ENCODE data around the gene UBR2.
A peak's percentile ranks its signal among the peaks of the same experiment; 100 is the strongest.
"Not testable (repeated sequence)": the region's sequence is repeated elsewhere in the genome, so short reads cannot be mapped to it uniquely, and the experiment has no call there.

Gene UBR2

GRCh38 chr6:42726026-42726425, 162.2 kb downstream of the UBR2 start:
- Histone ChIP-seq H3K9ac (ENCODE audit: low read length in 2 of 2) (peak overlapping the region; percentile 92 to 94), H3K4me3 (ENCODE audit: low read length in 2 of 2) (peak overlapping the region; percentile 79 to 93), H3K9me3 (ENCODE audit: control insufficient read depth in 2 of 2, low read length in 2 of 2) (no peaks in the 10 kb centered on the region), H3K36me3 (ENCODE audit: control insufficient read depth in 2 of 2, insufficient read depth in 2 of 2, low read length in 2 of 2) (peaks cover 4 to 10% of the 10 kb centered on the region in 2 donors), H3K4me1 (ENCODE audit: control insufficient read depth, insufficient read depth, low read length) (peaks cover 8% of the 10 kb centered on the region), H3K27me3 (ENCODE audit: control insufficient read depth in 1 of 2, insufficient read depth in 2 of 2, low read length in 2 of 2) (no peaks in the 10 kb centered on the region), H3K27ac (ENCODE audit: low read length) (peak overlapping the region; percentile 86)

- Histone ChIP-seq H3K27me3 (ENCODE audit: control insufficient read depth in 1 of 2, insufficient read depth in 2 of 2, low read length in 2 of 2) (no peaks in the 10 kb centered on the region), H3K27ac (ENCODE audit: low read length) (peak overlapping the region; percentile 86), H3K4me1 (ENCODE audit: control insufficient read depth, insufficient read depth, low read length) (peaks cover 8% of the 10 kb centered on the region), H3K4me3 (ENCODE audit: low read length in 2 of 2) (peak overlapping the region; percentile 79 to 93), H3K9ac (ENCODE audit: low read length in 2 of 2) (peak overlapping the region; percentile 92 to 94), H3K9me3 (ENCODE audit: control insufficient read depth in 2 of 2, low read length in 2 of 2) (no peaks in the 10 kb centered on the region), H3K36me3 (ENCODE audit: control insufficient read depth in 2 of 2, insufficient read depth in 2 of 2, low read length in 2 of 2) (peaks cover 4 to 9% of the 10 kb centered on the region in 2 donors)
These were observed 162.8 kb downstream of the UBR2 start for GRCh38 chr6:42726485-42727086.

GRCh38 chr6:42727087-42727611, 163.3 kb downstream of the UBR2 start:
- H3K27ac ChIP-seq (ENCODE audit: low read length) = peak overlapping the region; percentile 86
- H3K27me3 ChIP-seq (ENCODE audit: control insufficient read depth in 1 of 2, insufficient read depth in 2 of 2, low read length in 2 of 2) = no peaks in the 10 kb centered on the region
- peaks cover 2 to 3% of the 10 kb centered on the region in 2 donors for H3K36me3 ChIP-seq (ENCODE audit: control insufficient read depth in 2 of 2, insufficient read depth in 2 of 2, low read length in 2 of 2)
- peak overlapping the region; percentile 79 to 93 for H3K4me3 ChIP-seq (ENCODE audit: low read length in 2 of 2)
- H3K9me3 ChIP-seq (ENCODE audit: control insufficient read depth in 2 of 2, low read length in 2 of 2) = no peaks in the 10 kb centered on the region
- H3K4me1 ChIP-seq (ENCODE audit: control insufficient read depth, insufficient read depth, low read length) = peaks cover 8% of the 10 kb centered on the region
- H3K9ac ChIP-seq (ENCODE audit: low read length in 2 of 2) = peak overlapping the region; percentile 92 to 94

GRCh38 chr6:42727627-42728026, 163.8 kb downstream of the UBR2 start:
- Histone ChIP-seq H3K9me3 (ENCODE audit: control insufficient read depth in 2 of 2, low read length in 2 of 2) (no peaks in the 10 kb centered on the region), H3K4me3 (ENCODE audit: low read length in 2 of 2) (peak overlapping the region; percentile 79 to 93), H3K4me1 (ENCODE audit: control insufficient read depth, insufficient read depth, low read length) (peaks cover 8% of the 10 kb centered on the region), H3K27me3 (ENCODE audit: control insufficient read depth in 1 of 2, insufficient read depth in 2 of 2, low read length in 2 of 2) (no peaks in the 10 kb centered on the region), H3K9ac (ENCODE audit: low read length in 2 of 2) (peak overlapping the region; percentile 92 to 94), H3K27ac (ENCODE audit: low read length) (peak overlapping the region; percentile 86), H3K36me3 (ENCODE audit: control insufficient read depth in 2 of 2, insufficient read depth in 2 of 2, low read length in 2 of 2) (no peaks in the 10 kb centered on the region)

- H3K9me3 ChIP-seq (ENCODE audit: control insufficient read depth in 2 of 2, low read length in 2 of 2) = no peaks in the 10 kb centered on the region
- peaks cover 8% of the 10 kb centered on the region for H3K4me1 ChIP-seq (ENCODE audit: control insufficient read depth, insufficient read depth, low read length)
- H3K9ac ChIP-seq (ENCODE audit: low read length in 2 of 2) = no peak overlapping the region
- no peaks in the 10 kb centered on the region for H3K27me3 ChIP-seq (ENCODE audit: control insufficient read depth in 1 of 2, insufficient read depth in 2 of 2, low read length in 2 of 2)
- no peaks in the 10 kb centered on the region for H3K36me3 ChIP-seq (ENCODE audit: control insufficient read depth in 2 of 2, insufficient read depth in 2 of 2, low read length in 2 of 2)
- H3K4me3 ChIP-seq (ENCODE audit: low read length in 2 of 2) = no peak overlapping the region
- no peak overlapping the region for H3K27ac ChIP-seq (ENCODE audit: low read length)
These were observed 165.9 kb downstream of the UBR2 start for GRCh38 chr6:42729731-42730130.

- H3K9me3 ChIP-seq (ENCODE audit: control insufficient read depth in 2 of 2, low read length in 2 of 2); H3K36me3 ChIP-seq (ENCODE audit: control insufficient read depth in 2 of 2, insufficient read depth in 2 of 2, low read length in 2 of 2); H3K27me3 ChIP-seq (ENCODE audit: control insufficient read depth in 1 of 2, insufficient read depth in 2 of 2, low read length in 2 of 2); H3K27ac ChIP-seq (ENCODE audit: low read length); H3K4me3 ChIP-seq (ENCODE audit: low read length in 2 of 2); H3K9ac ChIP-seq (ENCODE audit: low read length in 2 of 2); H3K4me1 ChIP-seq (ENCODE audit: control insufficient read depth, insufficient read depth, low read length): not testable (repeated sequence)
These were observed 170.1 kb downstream of the UBR2 start for GRCh38 chr6:42733867-42734481.

GRCh38 chr6:42735976-42736375, 172.1 kb downstream of the UBR2 start:
- no peak overlapping the region for H3K4me3 ChIP-seq (ENCODE audit: low read length in 2 of 2)
- H3K36me3 ChIP-seq (ENCODE audit: control insufficient read depth in 2 of 2, insufficient read depth in 2 of 2, low read length in 2 of 2) = no peaks in the 10 kb centered on the region
- H3K4me1 ChIP-seq (ENCODE audit: control insufficient read depth, insufficient read depth, low read length) = no peaks in the 10 kb centered on the region
- H3K9me3 ChIP-seq (ENCODE audit: control insufficient read depth in 2 of 2, low read length in 2 of 2) = no peaks in the 10 kb centered on the region
- no peak overlapping the region for H3K27ac ChIP-seq (ENCODE audit: low read length)
- H3K9ac ChIP-seq (ENCODE audit: low read length in 2 of 2) = no peak overlapping the region
- H3K27me3 ChIP-seq (ENCODE audit: control insufficient read depth in 1 of 2, insufficient read depth in 2 of 2, low read length in 2 of 2) = no peaks in the 10 kb centered on the region

- no peaks in the 10 kb centered on the region for H3K36me3 ChIP-seq (ENCODE audit: control insufficient read depth in 2 of 2, insufficient read depth in 2 of 2, low read length in 2 of 2)
- H3K4me1 ChIP-seq (ENCODE audit: control insufficient read depth, insufficient read depth, low read length) = peaks cover 13% of the 10 kb centered on the region
- no peak overlapping the region for H3K9ac ChIP-seq (ENCODE audit: low read length in 2 of 2)
- no peak overlapping the region for H3K4me3 ChIP-seq (ENCODE audit: low read length in 2 of 2)
- no peaks in the 10 kb centered on the region for H3K27me3 ChIP-seq (ENCODE audit: control insufficient read depth in 1 of 2, insufficient read depth in 2 of 2, low read length in 2 of 2)
- no peak overlapping the region for H3K27ac ChIP-seq (ENCODE audit: low read length)
- no peaks in the 10 kb centered on the region for H3K9me3 ChIP-seq (ENCODE audit: control insufficient read depth in 2 of 2, low read length in 2 of 2)
These were observed 176.9 kb downstream of the UBR2 start for GRCh38 chr6:42740725-42741124.

GRCh38 chr6:42742116-42742894, 178.5 kb downstream of the UBR2 start:
- Histone ChIP-seq H3K9ac (ENCODE audit: low read length in 2 of 2) (no peak overlapping the region), H3K4me1 (ENCODE audit: control insufficient read depth, insufficient read depth, low read length) (peaks cover 13% of the 10 kb centered on the region), H3K36me3 (ENCODE audit: control insufficient read depth in 2 of 2, insufficient read depth in 2 of 2, low read length in 2 of 2) (no peaks in the 10 kb centered on the region), H3K27me3 (ENCODE audit: control insufficient read depth in 1 of 2, insufficient read depth in 2 of 2, low read length in 2 of 2) (no peaks in the 10 kb centered on the region), H3K27ac (ENCODE audit: low read length) (no peak overlapping the region), H3K9me3 (ENCODE audit: control insufficient read depth in 2 of 2, low read length in 2 of 2) (no peaks in the 10 kb centered on the region), H3K4me3 (ENCODE audit: low read length in 2 of 2) (no peak overlapping the region)
